ENCODE data around the gene PRDM16. TPM values are rescaled to one million over a fixed set of nuclear protein-coding genes. Genes with fewer than 3 reads are reported as not detected.

Gene PRDM16
- polyA plus RNA-seq, 1 of the 3 experiments (the other 2 are of a cell fraction): not detected

DNA sequence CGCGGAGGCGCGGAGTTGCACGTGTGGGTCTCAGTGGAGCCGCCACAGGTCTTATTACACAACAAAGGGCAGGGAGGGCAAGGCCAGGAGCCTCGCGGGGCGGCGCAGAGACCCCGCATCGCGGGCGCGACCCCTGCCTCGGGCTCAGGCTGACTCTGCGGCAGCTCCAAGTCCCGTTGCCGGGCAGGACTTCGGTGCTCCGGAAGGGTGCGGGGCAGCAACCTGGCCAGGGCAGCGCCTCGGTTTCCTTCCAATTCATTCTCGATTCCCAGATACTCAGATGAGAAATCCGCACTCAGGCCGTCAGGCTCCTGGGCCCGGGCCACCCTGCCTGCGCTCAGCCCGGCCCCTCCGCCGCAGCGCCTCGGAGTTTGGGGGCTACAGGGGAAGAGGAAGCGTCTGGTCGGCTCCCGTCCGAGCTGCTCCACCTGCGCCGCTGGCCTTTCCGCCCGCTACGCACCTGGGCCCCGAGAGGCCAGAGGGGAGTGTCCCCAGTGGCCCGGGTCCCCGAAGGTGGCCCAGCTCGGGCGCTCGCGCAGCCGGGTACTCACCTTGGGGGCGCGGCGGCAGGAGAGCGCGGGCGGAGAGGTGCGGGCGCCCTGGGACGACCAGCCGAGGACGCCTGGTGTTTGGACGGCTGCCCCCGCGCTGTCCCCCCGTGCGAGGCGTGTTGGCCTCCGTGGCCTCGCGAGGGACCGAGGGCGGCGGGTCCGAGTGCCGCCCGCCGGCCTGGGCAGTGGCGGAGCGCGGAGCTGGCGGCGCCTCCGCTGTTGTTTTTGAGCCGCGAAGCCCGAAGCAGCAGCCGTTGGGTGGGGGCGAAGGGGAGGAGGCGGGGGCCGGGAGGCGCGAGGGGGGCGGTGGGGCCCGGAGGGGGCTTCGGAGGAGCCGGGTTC, 1.1 kb upstream of the PRDM16 start:
- Histone ChIP-seq H4K20me1 (ENCODE audit: insufficient read depth) (no peaks in the 10 kb centered on the region), H3K79me2 (ENCODE audit: insufficient read depth) (no peaks in the 10 kb centered on the region), H3K36me3 (replicated peaks in 1 of 2; ENCODE audit: control insufficient read depth in 1 of 2, insufficient read depth in 2 of 2, low read length in 1 of 2) (no peaks in the 10 kb centered on the region), H3K9me3 (no peaks in the 10 kb centered on the region), H3K9ac (no peak overlapping the region), H3K9me2 (no peaks in the 10 kb centered on the region), H2AFZ (ENCODE audit: low read depth) (no peak overlapping the region), H3F3A (replicated peaks; ENCODE audit: insufficient read depth) (no peaks in the 10 kb centered on the region), H3K4me3 (ENCODE audit: low read depth in 2 of 2, low read length in 1 of 2) (no peak overlapping the region), H3K4me1 (ENCODE audit: control insufficient read depth in 1 of 2, insufficient read depth in 2 of 2, low read depth in 1 of 2, low read length in 1 of 2) (no peaks in the 10 kb centered on the region), H3K4me2 (no peak overlapping the region), H3K27ac (ENCODE audit: low read depth in 2 of 2, low read length in 1 of 2) (no peak overlapping the region), H3K27me3 (ENCODE audit: insufficient read depth) (peaks cover 69% of the 10 kb centered on the region)
- POLR2A ChIA-PET: no interaction called here
- no peak for DNase-seq
- WGBS (ENCODE audit: low lambda C conversion rate): 0% methylated on average over 2 of the region's 97 CpGs
- CTCF ChIA-PET: interaction anchor here (0.7 kb wide), 1 partner anchor 364 kb away, joined by 3 read pairs; no protein-coding TSS in a partner anchor
- TF ChIP-seq FOXM1 (IDR thresholded peaks at IDR 0.05; ENCODE audit: low read depth) (no peak), SIN3A (IDR thresholded peaks at IDR 0.05; ENCODE audit: borderline replicate concordance, low read depth, low read length) (no peak), NFIC (IDR thresholded peaks at IDR 0.05; ENCODE audit: borderline replicate concordance) (no peak), CHD2 (IDR thresholded peaks at IDR 0.05; ENCODE audit: low read length, partially characterized antibody) (no peak), JUND (IDR thresholded peaks at IDR 0.05) (no peak), EP300 (IDR thresholded peaks at IDR 0.05; ENCODE audit: borderline replicate concordance in 1 of 2, low read depth in 1 of 2, low read length in 1 of 2) (no peak), TAF1 (IDR thresholded peaks at IDR 0.05; ENCODE audit: borderline replicate concordance, low read depth, low read length) (no peak), RFX5 (IDR thresholded peaks at IDR 0.05; ENCODE audit: low read length) (no peak), FOSL2 (IDR thresholded peaks at IDR 0.05; ENCODE audit: borderline replicate concordance, low read depth) (no peak), ELF1 (IDR thresholded peaks at IDR 0.05) (no peak), RXRA (IDR thresholded peaks at IDR 0.05; ENCODE audit: borderline replicate concordance, low read depth) (no peak), GATA2 (CRISPR knock-in tag; IDR thresholded peaks at IDR 0.05) (no peak)
- TF ChIP-seq, protein P1, sequence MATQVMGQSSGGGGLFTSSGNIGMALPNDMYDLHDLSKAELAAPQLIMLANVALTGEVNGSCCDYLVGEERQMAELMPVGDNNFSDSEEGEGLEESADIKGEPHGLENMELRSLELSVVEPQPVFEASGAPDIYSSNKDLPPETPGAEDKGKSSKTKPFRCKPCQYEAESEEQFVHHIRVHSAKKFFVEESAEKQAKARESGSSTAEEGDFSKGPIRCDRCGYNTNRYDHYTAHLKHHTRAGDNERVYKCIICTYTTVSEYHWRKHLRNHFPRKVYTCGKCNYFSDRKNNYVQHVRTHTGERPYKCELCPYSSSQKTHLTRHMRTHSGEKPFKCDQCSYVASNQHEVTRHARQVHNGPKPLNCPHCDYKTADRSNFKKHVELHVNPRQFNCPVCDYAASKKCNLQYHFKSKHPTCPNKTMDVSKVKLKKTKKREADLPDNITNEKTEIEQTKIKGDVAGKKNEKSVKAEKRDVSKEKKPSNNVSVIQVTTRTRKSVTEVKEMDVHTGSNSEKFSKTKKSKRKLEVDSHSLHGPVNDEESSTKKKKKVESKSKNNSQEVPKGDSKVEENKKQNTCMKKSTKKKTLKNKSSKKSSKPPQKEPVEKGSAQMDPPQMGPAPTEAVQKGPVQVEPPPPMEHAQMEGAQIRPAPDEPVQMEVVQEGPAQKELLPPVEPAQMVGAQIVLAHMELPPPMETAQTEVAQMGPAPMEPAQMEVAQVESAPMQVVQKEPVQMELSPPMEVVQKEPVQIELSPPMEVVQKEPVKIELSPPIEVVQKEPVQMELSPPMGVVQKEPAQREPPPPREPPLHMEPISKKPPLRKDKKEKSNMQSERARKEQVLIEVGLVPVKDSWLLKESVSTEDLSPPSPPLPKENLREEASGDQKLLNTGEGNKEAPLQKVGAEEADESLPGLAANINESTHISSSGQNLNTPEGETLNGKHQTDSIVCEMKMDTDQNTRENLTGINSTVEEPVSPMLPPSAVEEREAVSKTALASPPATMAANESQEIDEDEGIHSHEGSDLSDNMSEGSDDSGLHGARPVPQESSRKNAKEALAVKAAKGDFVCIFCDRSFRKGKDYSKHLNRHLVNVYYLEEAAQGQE (IDR thresholded peaks at IDR 0.05; ENCODE audit: low read depth, low read length): no peak
- TF ChIP-seq, protein P2, sequence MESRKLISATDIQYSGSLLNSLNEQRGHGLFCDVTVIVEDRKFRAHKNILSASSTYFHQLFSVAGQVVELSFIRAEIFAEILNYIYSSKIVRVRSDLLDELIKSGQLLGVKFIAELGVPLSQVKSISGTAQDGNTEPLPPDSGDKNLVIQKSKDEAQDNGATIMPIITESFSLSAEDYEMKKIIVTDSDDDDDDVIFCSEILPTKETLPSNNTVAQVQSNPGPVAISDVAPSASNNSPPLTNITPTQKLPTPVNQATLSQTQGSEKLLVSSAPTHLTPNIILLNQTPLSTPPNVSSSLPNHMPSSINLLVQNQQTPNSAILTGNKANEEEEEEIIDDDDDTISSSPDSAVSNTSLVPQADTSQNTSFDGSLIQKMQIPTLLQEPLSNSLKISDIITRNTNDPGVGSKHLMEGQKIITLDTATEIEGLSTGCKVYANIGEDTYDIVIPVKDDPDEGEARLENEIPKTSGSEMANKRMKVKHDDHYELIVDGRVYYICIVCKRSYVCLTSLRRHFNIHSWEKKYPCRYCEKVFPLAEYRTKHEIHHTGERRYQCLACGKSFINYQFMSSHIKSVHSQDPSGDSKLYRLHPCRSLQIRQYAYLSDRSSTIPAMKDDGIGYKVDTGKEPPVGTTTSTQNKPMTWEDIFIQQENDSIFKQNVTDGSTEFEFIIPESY (IDR thresholded peaks at IDR 0.05; ENCODE audit: borderline replicate concordance, low read depth): no peak
- TF ChIP-seq, protein P3, sequence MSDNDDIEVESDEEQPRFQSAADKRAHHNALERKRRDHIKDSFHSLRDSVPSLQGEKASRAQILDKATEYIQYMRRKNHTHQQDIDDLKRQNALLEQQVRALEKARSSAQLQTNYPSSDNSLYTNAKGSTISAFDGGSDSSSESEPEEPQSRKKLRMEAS (IDR thresholded peaks at IDR 0.05; ENCODE audit: low read depth): no peak
- TF ChIP-seq, protein P4, sequence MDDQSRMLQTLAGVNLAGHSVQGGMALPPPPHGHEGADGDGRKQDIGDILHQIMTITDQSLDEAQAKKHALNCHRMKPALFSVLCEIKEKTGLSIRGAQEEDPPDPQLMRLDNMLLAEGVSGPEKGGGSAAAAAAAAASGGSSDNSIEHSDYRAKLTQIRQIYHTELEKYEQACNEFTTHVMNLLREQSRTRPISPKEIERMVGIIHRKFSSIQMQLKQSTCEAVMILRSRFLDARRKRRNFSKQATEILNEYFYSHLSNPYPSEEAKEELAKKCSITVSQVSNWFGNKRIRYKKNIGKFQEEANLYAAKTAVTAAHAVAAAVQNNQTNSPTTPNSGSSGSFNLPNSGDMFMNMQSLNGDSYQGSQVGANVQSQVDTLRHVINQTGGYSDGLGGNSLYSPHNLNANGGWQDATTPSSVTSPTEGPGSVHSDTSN (IDR thresholded peaks at IDR 0.05): no peak

All from SK-N-SH (cell line).